Measurements from ENCODE around the gene AP2A1.
A peak's percentile ranks its signal among the peaks of the same experiment; 100 is the strongest.

Gene AP2A1

GRCh38 chr19:49807058-49807903 lies 40.5 kb downstream of the AP2A1 start:
- ChIA-PET CTCF (interaction anchor here (0.9 to 1.0 kb wide), 3 partner anchors 21 to 41 kb away, joined by 3 read pairs; no protein-coding TSS in a partner anchor), POLR2A (no interaction called here)
- Histone ChIP-seq H3K27ac (ENCODE audit: insufficient read depth in 1 of 2, low read depth in 1 of 2, low read length in 2 of 2, poor library complexity in 1 of 2, severe bottlenecking in 2 of 2) (peak overlapping the region; percentile 18 to 25), H3K27me3 (replicated peaks in 2 of 5; ENCODE audit: control insufficient read depth in 4 of 5, insufficient read depth in 5 of 5, low read length in 4 of 5) (no peaks in the 10 kb centered on the region), H3K36me3 (ENCODE audit: control insufficient read depth in 4 of 4, insufficient read depth in 4 of 4, low read length in 3 of 4) (peaks cover 0 to 38% (median 32%) of the 10 kb centered on the region in 4 experiments), H3K4me1 (ENCODE audit: control extremely low read depth in 1 of 4, control insufficient read depth in 4 of 4, insufficient read depth in 4 of 4, low read length in 3 of 4) (peaks cover 6 to 36% (median 28%) of the 10 kb centered on the region in 4 experiments), H3K9me3 (ENCODE audit: control extremely low read depth in 1 of 5, control insufficient read depth in 4 of 5, insufficient read depth in 2 of 5, low read depth in 1 of 5, low read length in 4 of 5) (no peaks in the 10 kb centered on the region), H3K4me3 (ENCODE audit: control insufficient read depth in 1 of 7, extremely low read depth in 1 of 7, insufficient read depth in 4 of 7, low read depth in 2 of 7, low read length in 6 of 7) (peak overlapping the region in 1 of 7 experiments; percentile 23)
- WGBS (ENCODE audit: insufficient coverage): 54% methylated on average over 13 of the region's 18 CpGs
- peak; percentile 81 to 90 (median 87) for DNase-seq

GRCh38 chr19:49807904-49808675 lies 41.3 kb downstream of the AP2A1 start:
- H3K27me3 ChIP-seq (replicated peaks in 2 of 5; ENCODE audit: control insufficient read depth in 4 of 5, insufficient read depth in 5 of 5, low read length in 4 of 5): no peaks in the 10 kb centered on the region
- peaks cover 0 to 30% (median 25%) of the 10 kb centered on the region in 4 experiments for H3K36me3 ChIP-seq (ENCODE audit: control insufficient read depth in 4 of 4, insufficient read depth in 4 of 4, low read length in 3 of 4)
- WGBS (ENCODE audit: insufficient coverage): 88% methylated on average over 13 of the region's 20 CpGs
- DNase-seq: no peak
- peak overlapping the region in 2 of 7 experiments; percentile 75 to 89 for H3K4me3 ChIP-seq (ENCODE audit: control insufficient read depth in 1 of 7, extremely low read depth in 1 of 7, insufficient read depth in 4 of 7, low read depth in 2 of 7, low read length in 6 of 7)
- ChIA-PET CTCF (interaction anchor here (0.9 to 1.0 kb wide), 3 partner anchors 22 to 40 kb away, joined by 3 read pairs; no protein-coding TSS in a partner anchor), POLR2A (no interaction called here)
- no peaks in the 10 kb centered on the region for H3K9me3 ChIP-seq (ENCODE audit: control extremely low read depth in 1 of 5, control insufficient read depth in 4 of 5, insufficient read depth in 2 of 5, low read depth in 1 of 5, low read length in 4 of 5)
- peaks cover 6 to 45% (median 36%) of the 10 kb centered on the region in 4 experiments for H3K4me1 ChIP-seq (ENCODE audit: control extremely low read depth in 1 of 4, control insufficient read depth in 4 of 4, insufficient read depth in 4 of 4, low read length in 3 of 4)
- H3K27ac ChIP-seq (ENCODE audit: insufficient read depth in 1 of 2, low read depth in 1 of 2, low read length in 2 of 2, poor library complexity in 1 of 2, severe bottlenecking in 2 of 2): peak overlapping the region in 1 of 2 experiments; percentile 18

- CTCF ChIA-PET: no interaction called here
- WGBS (ENCODE audit: insufficient coverage): 0% methylated on average over 16 of the region's 31 CpGs
- Histone ChIP-seq H3K9me3 (ENCODE audit: control extremely low read depth in 1 of 5, control insufficient read depth in 4 of 5, insufficient read depth in 2 of 5, low read depth in 1 of 5, low read length in 4 of 5) (no peaks in the 10 kb centered on the region), H3K36me3 (ENCODE audit: control insufficient read depth in 4 of 4, insufficient read depth in 4 of 4, low read length in 3 of 4) (peaks cover 0 to 23% (median 19%) of the 10 kb centered on the region in 4 experiments), H3K4me1 (ENCODE audit: control extremely low read depth in 1 of 4, control insufficient read depth in 4 of 4, insufficient read depth in 4 of 4, low read length in 3 of 4) (peaks cover 6 to 45% (median 36%) of the 10 kb centered on the region in 4 experiments), H3K27ac (ENCODE audit: insufficient read depth in 1 of 2, low read depth in 1 of 2, low read length in 2 of 2, poor library complexity in 1 of 2, severe bottlenecking in 2 of 2) (no peak overlapping the region), H3K27me3 (replicated peaks in 2 of 5; ENCODE audit: control insufficient read depth in 4 of 5, insufficient read depth in 5 of 5, low read length in 4 of 5) (no peaks in the 10 kb centered on the region), H3K4me3 (ENCODE audit: control insufficient read depth in 1 of 7, extremely low read depth in 1 of 7, insufficient read depth in 4 of 7, low read depth in 2 of 7, low read length in 6 of 7) (peak overlapping the region in 6 of 7 experiments; percentile 27 to 89 (median 75))
- DNase-seq: peak; percentile 89 to 94 (median 93)
- POLR2A ChIA-PET: no interaction called here
Measured at GRCh38 chr19:49808711-49809159, 41.9 kb downstream of the AP2A1 start.

GRCh38 chr19:49809160-49809940 lies 42.5 kb downstream of the AP2A1 start:
- Histone ChIP-seq H3K4me1 (ENCODE audit: control extremely low read depth in 1 of 4, control insufficient read depth in 4 of 4, insufficient read depth in 4 of 4, low read length in 3 of 4) (peaks cover 9 to 51% (median 38%) of the 10 kb centered on the region in 4 experiments), H3K4me3 (ENCODE audit: control insufficient read depth in 1 of 7, extremely low read depth in 1 of 7, insufficient read depth in 4 of 7, low read depth in 2 of 7, low read length in 6 of 7) (peak overlapping the region in 6 of 7 experiments; percentile 27 to 89 (median 75)), H3K27ac (ENCODE audit: insufficient read depth in 1 of 2, low read depth in 1 of 2, low read length in 2 of 2, poor library complexity in 1 of 2, severe bottlenecking in 2 of 2) (no peak overlapping the region), H3K36me3 (ENCODE audit: control insufficient read depth in 4 of 4, insufficient read depth in 4 of 4, low read length in 3 of 4) (peaks cover 0 to 22% (median 18%) of the 10 kb centered on the region in 4 experiments), H3K27me3 (replicated peaks in 2 of 5; ENCODE audit: control insufficient read depth in 4 of 5, insufficient read depth in 5 of 5, low read length in 4 of 5) (no peaks in the 10 kb centered on the region), H3K9me3 (ENCODE audit: control extremely low read depth in 1 of 5, control insufficient read depth in 4 of 5, insufficient read depth in 2 of 5, low read depth in 1 of 5, low read length in 4 of 5) (no peaks in the 10 kb centered on the region)
- DNase-seq: peak in 2 of 3 donors; percentile 33 to 54
- POLR2A ChIA-PET: no interaction called here
- CTCF ChIA-PET: interaction anchor here (1.2 to 3.5 kb wide), 3 partner anchors 35 to 66 kb away, joined by 3 to 8 read pairs (median 4); partner anchors contain the start of gene PTOV1
- 13% methylated on average over 44 of the region's 50 CpGs for WGBS (ENCODE audit: insufficient coverage)

DNA sequence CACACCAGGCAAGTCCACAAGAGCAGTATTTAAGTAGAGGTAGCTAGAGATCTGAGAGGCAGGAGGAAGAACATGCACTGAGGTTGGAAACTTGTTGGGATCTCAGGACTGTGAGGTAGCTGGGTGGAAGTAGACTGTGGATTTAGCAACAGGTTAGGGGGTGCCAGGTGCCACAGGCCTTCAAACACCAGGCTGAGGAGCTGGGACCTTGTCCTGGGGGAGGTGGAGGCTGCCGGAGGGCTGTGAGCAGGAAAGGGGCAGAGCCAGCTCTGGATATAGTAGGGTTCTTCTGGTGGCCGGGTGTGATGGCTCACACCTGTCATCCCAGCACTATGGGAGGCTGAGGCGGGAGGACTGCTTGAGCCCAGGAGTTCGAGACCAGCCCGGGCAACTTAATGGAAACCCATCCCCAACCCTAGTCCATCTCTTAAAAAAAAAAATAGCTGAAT lies 43.2 kb downstream of the AP2A1 start:
- POLR2A ChIA-PET: no interaction called here
- Histone ChIP-seq H3K27ac (ENCODE audit: insufficient read depth in 1 of 2, low read depth in 1 of 2, low read length in 2 of 2, poor library complexity in 1 of 2, severe bottlenecking in 2 of 2) (no peak overlapping the region), H3K27me3 (replicated peaks in 2 of 5; ENCODE audit: control insufficient read depth in 4 of 5, insufficient read depth in 5 of 5, low read length in 4 of 5) (no peaks in the 10 kb centered on the region), H3K9me3 (ENCODE audit: control extremely low read depth in 1 of 5, control insufficient read depth in 4 of 5, insufficient read depth in 2 of 5, low read depth in 1 of 5, low read length in 4 of 5) (no peaks in the 10 kb centered on the region), H3K4me3 (ENCODE audit: control insufficient read depth in 1 of 7, extremely low read depth in 1 of 7, insufficient read depth in 4 of 7, low read depth in 2 of 7, low read length in 6 of 7) (peak overlapping the region in 4 of 7 experiments; percentile 65 to 89 (median 78)), H3K36me3 (ENCODE audit: control insufficient read depth in 4 of 4, insufficient read depth in 4 of 4, low read length in 3 of 4) (peaks cover 0 to 17% (median 12%) of the 10 kb centered on the region in 4 experiments), H3K4me1 (ENCODE audit: control extremely low read depth in 1 of 4, control insufficient read depth in 4 of 4, insufficient read depth in 4 of 4, low read length in 3 of 4) (peaks cover 9 to 51% (median 38%) of the 10 kb centered on the region in 4 experiments)
- CTCF ChIA-PET: interaction anchor here (0.6 to 3.5 kb wide), 5 partner anchors 35 to 125 kb away, joined by 3 to 8 read pairs (median 4); partner anchors contain the start of gene PTOV1
- WGBS (ENCODE audit: insufficient coverage): 90% methylated on average over 5 of the region's 5 CpGs
- no peak for DNase-seq

- peaks cover 0 to 4% (median 2%) of the 10 kb centered on the region in 4 experiments for H3K36me3 ChIP-seq (ENCODE audit: control insufficient read depth in 4 of 4, insufficient read depth in 4 of 4, low read length in 3 of 4)
- no peak for DNase-seq
- peaks cover 9 to 51% (median 36%) of the 10 kb centered on the region in 4 experiments for H3K4me1 ChIP-seq (ENCODE audit: control extremely low read depth in 1 of 4, control insufficient read depth in 4 of 4, insufficient read depth in 4 of 4, low read length in 3 of 4)
- CTCF ChIA-PET: interaction anchor here (1.2 to 3.5 kb wide), 4 partner anchors 37 to 122 kb away, joined by 3 to 8 read pairs (median 5); partner anchors contain the start of genes ADM5 and PTOV1
- no peak overlapping the region for H3K27ac ChIP-seq (ENCODE audit: insufficient read depth in 1 of 2, low read depth in 1 of 2, low read length in 2 of 2, poor library complexity in 1 of 2, severe bottlenecking in 2 of 2)
- POLR2A ChIA-PET: no interaction called here
- no peaks in the 10 kb centered on the region for H3K9me3 ChIP-seq (ENCODE audit: control extremely low read depth in 1 of 5, control insufficient read depth in 4 of 5, insufficient read depth in 2 of 5, low read depth in 1 of 5, low read length in 4 of 5)
- no peaks in the 10 kb centered on the region for H3K27me3 ChIP-seq (replicated peaks in 2 of 5; ENCODE audit: control insufficient read depth in 4 of 5, insufficient read depth in 5 of 5, low read length in 4 of 5)
- WGBS (ENCODE audit: insufficient coverage): 92% methylated on average over 6 of the region's 6 CpGs
- H3K4me3 ChIP-seq (ENCODE audit: control insufficient read depth in 1 of 7, extremely low read depth in 1 of 7, insufficient read depth in 4 of 7, low read depth in 2 of 7, low read length in 6 of 7): no peak overlapping the region
Measured at GRCh38 chr19:49811328-49811727, 44.5 kb downstream of the AP2A1 start.
